GM18526 (cell line): Measurements from ENCODE around the gene ARHGEF17.

Experiments used
- POLR2A ChIP-seq: IDR thresholded peaks from 3 replicates; pipeline ENCODE4 v1.6.1; 2011; ENCODE audit not compliant: insufficient read length; ENCODE audit errors: extremely low read depth

ARHGEF17 gene

GRCh38 chr11:73286240-73286810 is 21.8 kb upstream of the ARHGEF17 start:
- TF ChIP-seq POLR2A: no peak

- no peak for TF ChIP-seq POLR2A
Measured at GRCh38 chr11:73287400-73288101, 20.5 kb upstream of the ARHGEF17 start.

GRCh38 chr11:73288192-73288872 is 19.7 kb upstream of the ARHGEF17 start:
- TF ChIP-seq POLR2A: no peak

GRCh38 chr11:73288873-73289707 is 19.0 kb upstream of the ARHGEF17 start:
- peak; percentile 27 for TF ChIP-seq POLR2A

GRCh38 chr11:73290536-73290935 is 17.5 kb upstream of the ARHGEF17 start:
- TF ChIP-seq POLR2A: no peak

GRCh38 chr11:73291196-73291595 is 16.9 kb upstream of the ARHGEF17 start:
- TF ChIP-seq POLR2A: no peak

GRCh38 chr11:73291781-73292524 is 16.1 kb upstream of the ARHGEF17 start:
- no peak for TF ChIP-seq POLR2A

GRCh38 chr11:73292525-73292894 is 15.6 kb upstream of the ARHGEF17 start:
- TF ChIP-seq POLR2A: no peak

- TF ChIP-seq POLR2A: no peak
Measured at GRCh38 chr11:73293356-73293936, 14.6 kb upstream of the ARHGEF17 start.

GRCh38 chr11:73294604-73295003 is 13.5 kb upstream of the ARHGEF17 start:
- TF ChIP-seq POLR2A: no peak

- TF ChIP-seq POLR2A: no peak
Measured at GRCh38 chr11:73295241-73295995, 12.7 kb upstream of the ARHGEF17 start.

GRCh38 chr11:73295996-73296318 is 12.1 kb upstream of the ARHGEF17 start:
- TF ChIP-seq POLR2A: no peak

GRCh38 chr11:73296501-73297230 is 11.4 kb upstream of the ARHGEF17 start:
- TF ChIP-seq POLR2A: no peak
